Measurements from ENCODE around the gene STAC2.

DNA sequence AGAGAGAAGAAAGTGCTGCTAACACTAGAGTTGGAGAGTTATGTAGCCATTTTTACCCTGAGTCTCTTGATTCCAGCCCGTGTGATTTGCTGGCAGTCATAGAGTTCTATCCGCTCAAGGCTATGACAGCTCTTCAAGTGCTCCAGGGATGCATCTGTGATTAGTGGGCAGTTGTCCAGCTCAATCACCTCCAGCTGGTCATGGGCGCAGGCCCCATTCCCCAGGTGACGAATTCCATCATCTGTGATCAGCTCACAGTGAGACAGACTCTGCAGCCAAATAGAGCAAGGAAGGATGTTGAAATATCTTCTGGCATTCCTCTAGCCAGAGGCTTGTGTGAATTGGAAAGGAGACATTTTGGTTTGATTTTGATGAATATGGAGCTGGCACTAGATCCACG is 38.4 kb upstream of the STAC2 start:
- no peak for TF ChIP-seq EZH2 (IDR thresholded peaks at IDR 0.05; ENCODE audit: borderline replicate concordance, insufficient read depth, low read depth, low read length, poor library complexity, severe bottlenecking)
- TF ChIP-seq, protein P1, sequence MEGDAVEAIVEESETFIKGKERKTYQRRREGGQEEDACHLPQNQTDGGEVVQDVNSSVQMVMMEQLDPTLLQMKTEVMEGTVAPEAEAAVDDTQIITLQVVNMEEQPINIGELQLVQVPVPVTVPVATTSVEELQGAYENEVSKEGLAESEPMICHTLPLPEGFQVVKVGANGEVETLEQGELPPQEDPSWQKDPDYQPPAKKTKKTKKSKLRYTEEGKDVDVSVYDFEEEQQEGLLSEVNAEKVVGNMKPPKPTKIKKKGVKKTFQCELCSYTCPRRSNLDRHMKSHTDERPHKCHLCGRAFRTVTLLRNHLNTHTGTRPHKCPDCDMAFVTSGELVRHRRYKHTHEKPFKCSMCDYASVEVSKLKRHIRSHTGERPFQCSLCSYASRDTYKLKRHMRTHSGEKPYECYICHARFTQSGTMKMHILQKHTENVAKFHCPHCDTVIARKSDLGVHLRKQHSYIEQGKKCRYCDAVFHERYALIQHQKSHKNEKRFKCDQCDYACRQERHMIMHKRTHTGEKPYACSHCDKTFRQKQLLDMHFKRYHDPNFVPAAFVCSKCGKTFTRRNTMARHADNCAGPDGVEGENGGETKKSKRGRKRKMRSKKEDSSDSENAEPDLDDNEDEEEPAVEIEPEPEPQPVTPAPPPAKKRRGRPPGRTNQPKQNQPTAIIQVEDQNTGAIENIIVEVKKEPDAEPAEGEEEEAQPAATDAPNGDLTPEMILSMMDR (IDR thresholded peaks at IDR 0.05): no peak
